ENCODE data around the gene AMPH.
"Not testable (repeated sequence)": the region's sequence is repeated elsewhere in the genome, so short reads cannot be mapped to it uniquely, and the experiment has no call there.

The AMPH gene

DNA sequence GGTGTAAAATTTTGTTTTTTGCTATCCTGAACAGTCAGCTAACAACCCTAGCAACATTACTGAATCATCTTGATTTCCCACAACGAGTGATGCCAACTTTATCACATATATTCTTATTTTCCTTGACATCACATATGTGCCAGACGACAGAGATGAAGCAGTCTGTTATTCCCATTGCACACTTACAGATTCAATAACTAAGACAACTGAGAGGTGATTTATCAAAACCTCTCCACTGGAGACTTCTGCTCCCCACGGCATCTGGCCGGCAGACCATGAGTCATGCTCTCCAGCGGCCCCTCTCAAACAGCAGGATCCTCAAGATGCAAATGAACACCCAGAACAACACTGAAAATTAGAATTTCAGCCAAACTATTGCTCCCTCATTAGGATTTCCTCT lies 57.1 kb downstream of the AMPH start:
- Histone ChIP-seq H3K27me3 (ENCODE audit: control insufficient read depth, insufficient read depth, low read length, poor library complexity, severe bottlenecking) (no peaks in the 10 kb centered on the region), H3K36me3 (ENCODE audit: control insufficient read depth, insufficient read depth, low read length) (no peaks in the 10 kb centered on the region), H3K4me1 (ENCODE audit: control insufficient read depth, insufficient read depth, low read length) (no peaks in the 10 kb centered on the region), H3K27ac (ENCODE audit: insufficient read depth, low read depth, low read length, poor library complexity, severe bottlenecking) (no peak overlapping the region), H3K4me3 (ENCODE audit: insufficient read depth, low read depth, low read length) (no peak overlapping the region), H3K9me3 (ENCODE audit: control insufficient read depth, low read length) (no peaks in the 10 kb centered on the region)
- 65 to 69% methylated on average over 5 of the region's 5 CpGs for WGBS, 2 experiments

DNA sequence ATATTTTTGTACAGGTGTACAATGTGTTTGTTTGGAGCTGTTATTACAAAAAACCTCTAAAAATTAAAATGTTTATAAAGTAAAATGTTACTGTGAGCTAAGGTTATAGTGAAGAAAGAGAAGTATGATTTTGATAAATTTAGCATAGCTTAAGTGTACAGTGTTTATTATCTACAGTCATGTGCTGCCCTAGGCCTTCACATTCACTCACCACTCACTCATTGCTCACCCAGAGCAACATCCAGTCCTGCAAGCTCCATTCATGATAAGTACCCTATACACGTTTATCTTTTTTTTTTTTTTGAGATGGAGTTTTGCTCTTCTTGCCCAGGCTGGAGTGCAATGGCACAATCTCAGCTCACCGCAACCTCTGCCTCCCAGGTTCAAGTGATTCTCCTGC lies 59.6 kb downstream of the AMPH start:
- H3K9me3 ChIP-seq (ENCODE audit: control insufficient read depth, low read length); H3K4me3 ChIP-seq (ENCODE audit: insufficient read depth, low read depth, low read length); H3K27me3 ChIP-seq (ENCODE audit: control insufficient read depth, insufficient read depth, low read length, poor library complexity, severe bottlenecking); H3K4me1 ChIP-seq (ENCODE audit: control insufficient read depth, insufficient read depth, low read length); H3K36me3 ChIP-seq (ENCODE audit: control insufficient read depth, insufficient read depth, low read length); H3K27ac ChIP-seq (ENCODE audit: insufficient read depth, low read depth, low read length, poor library complexity, severe bottlenecking): not testable (repeated sequence)
- 92% methylated on average over 2 of the region's 2 CpGs; no CpG with 5 or more reads in 1 of the 2 experiments for WGBS, 2 experiments

DNA sequence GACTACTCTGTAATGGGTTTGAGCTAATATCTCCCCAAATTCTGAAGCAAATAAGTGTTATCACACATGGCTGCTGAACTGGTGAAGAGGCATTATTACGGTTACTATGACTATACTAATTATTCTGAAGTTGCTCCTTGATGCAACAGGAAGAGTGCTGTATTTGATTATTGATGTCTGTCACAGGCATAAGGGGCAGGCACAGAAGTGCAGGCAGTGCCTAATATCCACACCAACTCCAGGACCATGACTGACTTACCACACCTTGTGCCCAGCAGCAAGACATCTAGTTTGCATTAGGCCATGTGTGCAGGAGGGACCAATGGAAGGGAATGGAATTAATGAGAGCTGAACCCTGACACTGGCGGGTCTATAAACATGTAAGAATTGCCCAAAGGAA lies 62.7 kb downstream of the AMPH start:
- H3K36me3 ChIP-seq (ENCODE audit: control insufficient read depth, insufficient read depth, low read length), result no peaks in the 10 kb centered on the region
- H3K27me3 ChIP-seq (ENCODE audit: control insufficient read depth, insufficient read depth, low read length, poor library complexity, severe bottlenecking), result no peaks in the 10 kb centered on the region
- H3K9me3 ChIP-seq (ENCODE audit: control insufficient read depth, low read length), result no peaks in the 10 kb centered on the region
- H3K4me1 ChIP-seq (ENCODE audit: control insufficient read depth, insufficient read depth, low read length), result no peaks in the 10 kb centered on the region
- WGBS, 2 experiments, result 94% methylated on average over 2 of the region's 2 CpGs
- no peak overlapping the region for H3K4me3 ChIP-seq (ENCODE audit: insufficient read depth, low read depth, low read length)
- no peak overlapping the region for H3K27ac ChIP-seq (ENCODE audit: insufficient read depth, low read depth, low read length, poor library complexity, severe bottlenecking)

DNA sequence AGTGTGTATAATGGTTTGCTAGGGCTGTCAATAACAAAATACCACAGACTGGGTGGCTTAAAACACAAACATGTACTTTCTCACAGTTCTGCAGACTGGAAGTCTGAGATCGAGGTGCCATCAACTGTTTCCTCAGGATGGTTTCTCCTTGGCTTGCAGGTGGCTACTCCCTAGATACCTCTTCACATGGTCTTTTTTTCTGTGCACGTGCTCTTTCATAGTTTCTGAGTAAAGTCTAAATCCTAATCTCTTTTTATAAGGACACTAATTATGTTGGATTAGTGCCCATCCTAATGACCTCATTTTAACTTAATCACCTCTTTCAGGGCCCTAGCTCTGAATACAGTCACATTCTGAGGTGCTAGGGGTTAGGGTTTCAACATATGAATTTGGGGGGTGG lies 65.9 kb downstream of the AMPH start:
- no peak overlapping the region for H3K27ac ChIP-seq (ENCODE audit: insufficient read depth, low read depth, low read length, poor library complexity, severe bottlenecking)
- H3K27me3 ChIP-seq (ENCODE audit: control insufficient read depth, insufficient read depth, low read length, poor library complexity, severe bottlenecking), result no peaks in the 10 kb centered on the region
- H3K4me1 ChIP-seq (ENCODE audit: control insufficient read depth, insufficient read depth, low read length), result no peaks in the 10 kb centered on the region
- no peak overlapping the region for H3K4me3 ChIP-seq (ENCODE audit: insufficient read depth, low read depth, low read length)
- no peaks in the 10 kb centered on the region for H3K36me3 ChIP-seq (ENCODE audit: control insufficient read depth, insufficient read depth, low read length)
- H3K9me3 ChIP-seq (ENCODE audit: control insufficient read depth, low read length), result no peaks in the 10 kb centered on the region
- 95 to 96% methylated on average over 2 of the region's 2 CpGs for WGBS, 2 experiments

DNA sequence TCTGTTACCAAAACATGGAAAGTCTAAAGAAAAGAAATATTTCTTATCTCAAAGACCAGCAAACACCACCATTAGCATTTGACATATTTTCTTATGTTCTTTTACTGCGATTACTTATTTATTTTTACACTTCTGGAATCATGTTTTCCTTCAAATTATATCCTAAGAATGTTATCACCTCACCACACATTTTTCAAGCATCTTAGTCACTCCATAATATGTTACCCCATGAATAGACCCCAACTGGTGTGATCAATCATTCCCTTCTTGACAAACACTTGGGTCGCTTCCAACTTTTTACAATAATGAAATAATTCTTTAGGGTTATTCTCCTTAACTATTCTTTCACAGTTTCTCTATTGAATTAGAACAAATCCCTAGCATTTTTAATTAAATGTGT lies 67.4 kb downstream of the AMPH start:
- Histone ChIP-seq H3K4me3 (ENCODE audit: insufficient read depth, low read depth, low read length) (no peak overlapping the region), H3K9me3 (ENCODE audit: control insufficient read depth, low read length) (no peaks in the 10 kb centered on the region), H3K4me1 (ENCODE audit: control insufficient read depth, insufficient read depth, low read length) (peaks cover 5% of the 10 kb centered on the region), H3K27ac (ENCODE audit: insufficient read depth, low read depth, low read length, poor library complexity, severe bottlenecking) (no peak overlapping the region), H3K27me3 (ENCODE audit: control insufficient read depth, insufficient read depth, low read length, poor library complexity, severe bottlenecking) (no peaks in the 10 kb centered on the region), H3K36me3 (ENCODE audit: control insufficient read depth, insufficient read depth, low read length) (no peaks in the 10 kb centered on the region)
- 89 to 97% methylated on average over 2 of the region's 2 CpGs for WGBS, 2 experiments

DNA sequence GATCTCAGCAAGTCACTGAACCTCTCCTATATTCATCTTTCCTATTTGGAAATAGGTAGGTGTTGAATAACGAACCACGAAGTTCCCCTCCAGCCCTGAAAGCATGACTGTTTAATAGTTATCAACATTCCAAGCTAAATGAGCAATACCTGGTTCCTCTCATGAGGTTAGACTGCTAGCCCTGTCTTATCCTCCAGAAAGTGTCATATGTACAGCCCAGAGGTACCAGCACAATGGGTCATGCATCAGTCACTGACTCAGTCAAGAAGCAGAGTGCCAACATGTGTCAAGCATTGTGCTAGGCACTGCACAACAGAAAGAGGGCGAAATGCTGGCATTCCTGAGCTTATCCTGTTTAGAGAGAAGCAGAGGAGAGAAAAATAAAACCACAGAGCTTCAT lies 70.0 kb downstream of the AMPH start:
- WGBS, 2 experiments, result 96 to 98% methylated on average over 3 of the region's 3 CpGs

DNA sequence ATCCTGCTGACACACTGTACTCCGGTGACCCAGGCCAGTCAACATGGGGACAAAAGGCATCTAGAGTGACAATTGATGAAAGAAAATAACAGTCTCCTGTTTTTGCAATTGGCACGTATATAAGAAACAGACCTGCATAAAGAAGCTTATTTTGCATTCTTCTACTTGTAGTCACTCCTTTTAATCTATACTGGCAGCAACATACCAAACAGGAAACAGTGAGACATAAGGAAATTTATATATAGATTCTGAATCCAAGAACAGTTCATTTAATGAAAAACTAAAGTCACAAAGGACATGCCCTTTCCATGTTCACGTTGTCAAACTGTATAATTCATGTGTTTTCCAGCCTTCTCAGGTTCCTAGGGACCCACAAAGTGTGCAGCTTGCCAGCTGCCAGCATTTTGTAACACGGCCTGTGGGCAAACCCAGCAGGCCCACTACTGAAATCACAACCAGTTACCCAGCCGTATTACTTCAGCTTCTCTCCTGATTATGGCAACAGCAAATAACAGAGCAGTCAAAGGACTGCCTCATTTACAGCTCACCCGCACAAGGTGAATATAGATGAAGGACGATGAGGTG lies 72.3 kb downstream of the AMPH start:
- WGBS, 2 experiments, result 92 to 95% methylated on average over 7 of the region's 7 CpGs
- H3K4me1 ChIP-seq (ENCODE audit: control insufficient read depth, insufficient read depth, low read length), result peaks cover 7% of the 10 kb centered on the region
- no peaks in the 10 kb centered on the region for H3K36me3 ChIP-seq (ENCODE audit: control insufficient read depth, insufficient read depth, low read length)
- no peaks in the 10 kb centered on the region for H3K27me3 ChIP-seq (ENCODE audit: control insufficient read depth, insufficient read depth, low read length, poor library complexity, severe bottlenecking)
- no peak overlapping the region for H3K27ac ChIP-seq (ENCODE audit: insufficient read depth, low read depth, low read length, poor library complexity, severe bottlenecking)
- H3K9me3 ChIP-seq (ENCODE audit: control insufficient read depth, low read length), result no peaks in the 10 kb centered on the region
- H3K4me3 ChIP-seq (ENCODE audit: insufficient read depth, low read depth, low read length), result no peak overlapping the region

More for the DNA sequence above, 70.0 kb downstream of the AMPH start:
- Histone ChIP-seq H3K9me3 (ENCODE audit: control insufficient read depth, low read length) (no peaks in the 10 kb centered on the region), H3K27me3 (ENCODE audit: control insufficient read depth, insufficient read depth, low read length, poor library complexity, severe bottlenecking) (no peaks in the 10 kb centered on the region), H3K36me3 (ENCODE audit: control insufficient read depth, insufficient read depth, low read length) (no peaks in the 10 kb centered on the region), H3K4me1 (ENCODE audit: control insufficient read depth, insufficient read depth, low read length) (peaks cover 7% of the 10 kb centered on the region), H3K27ac (ENCODE audit: insufficient read depth, low read depth, low read length, poor library complexity, severe bottlenecking) (no peak overlapping the region), H3K4me3 (ENCODE audit: insufficient read depth, low read depth, low read length) (no peak overlapping the region)

DNA sequence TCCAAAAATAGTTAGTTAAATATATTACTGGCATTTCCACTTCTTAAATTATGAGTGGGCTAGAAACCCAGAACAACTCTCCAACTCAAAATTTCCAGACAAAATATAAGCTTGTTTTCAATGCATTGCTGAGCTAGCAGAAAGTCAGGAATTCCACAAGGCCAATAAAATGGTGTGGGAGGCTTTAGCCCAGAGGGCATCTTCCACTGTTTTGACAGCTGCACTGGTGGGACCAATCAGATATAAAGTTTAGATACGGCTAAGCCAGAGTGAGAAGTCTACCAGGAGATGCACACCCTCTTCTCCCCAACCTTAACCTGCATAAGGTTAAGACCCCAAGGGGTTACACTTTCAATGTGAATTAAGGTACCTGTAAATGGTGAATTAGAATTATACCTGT lies 76.6 kb downstream of the AMPH start:
- Histone ChIP-seq H3K4me3 (ENCODE audit: insufficient read depth, low read depth, low read length) (no peak overlapping the region), H3K27ac (ENCODE audit: insufficient read depth, low read depth, low read length, poor library complexity, severe bottlenecking) (no peak overlapping the region), H3K27me3 (ENCODE audit: control insufficient read depth, insufficient read depth, low read length, poor library complexity, severe bottlenecking) (no peaks in the 10 kb centered on the region), H3K9me3 (ENCODE audit: control insufficient read depth, low read length) (no peaks in the 10 kb centered on the region), H3K4me1 (ENCODE audit: control insufficient read depth, insufficient read depth, low read length) (peaks cover 7% of the 10 kb centered on the region), H3K36me3 (ENCODE audit: control insufficient read depth, insufficient read depth, low read length) (no peaks in the 10 kb centered on the region)
- WGBS, 2 experiments, result 88 to 100% methylated on average over 1 of the region's 1 CpG

DNA sequence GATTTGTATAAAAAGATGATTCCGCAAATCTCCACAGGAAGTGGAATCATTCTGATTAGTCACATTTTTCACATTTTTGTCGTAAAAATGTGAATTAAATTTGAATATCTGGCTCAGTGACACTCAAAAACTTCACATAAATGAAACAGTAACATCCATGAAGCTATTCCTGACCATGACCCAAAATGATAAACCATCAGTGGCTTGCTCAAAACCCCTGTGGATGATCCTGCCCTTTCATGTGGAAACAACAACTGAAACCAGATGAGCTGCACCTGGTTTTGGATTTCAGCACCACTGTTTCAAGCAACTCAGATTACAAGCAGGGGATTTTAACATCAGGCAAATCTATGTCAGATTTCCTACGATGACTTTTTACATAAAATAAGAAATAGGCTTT lies 80.3 kb downstream of the AMPH start:
- Histone ChIP-seq H3K4me3 (ENCODE audit: insufficient read depth, low read depth, low read length) (no peak overlapping the region), H3K27ac (ENCODE audit: insufficient read depth, low read depth, low read length, poor library complexity, severe bottlenecking) (no peak overlapping the region), H3K9me3 (ENCODE audit: control insufficient read depth, low read length) (no peaks in the 10 kb centered on the region), H3K4me1 (ENCODE audit: control insufficient read depth, insufficient read depth, low read length) (no peaks in the 10 kb centered on the region), H3K36me3 (ENCODE audit: control insufficient read depth, insufficient read depth, low read length) (no peaks in the 10 kb centered on the region), H3K27me3 (ENCODE audit: control insufficient read depth, insufficient read depth, low read length, poor library complexity, severe bottlenecking) (no peaks in the 10 kb centered on the region)
- WGBS, 2 experiments, result 66 to 73% methylated on average over 1 to 3 of the region's 3 CpGs

DNA sequence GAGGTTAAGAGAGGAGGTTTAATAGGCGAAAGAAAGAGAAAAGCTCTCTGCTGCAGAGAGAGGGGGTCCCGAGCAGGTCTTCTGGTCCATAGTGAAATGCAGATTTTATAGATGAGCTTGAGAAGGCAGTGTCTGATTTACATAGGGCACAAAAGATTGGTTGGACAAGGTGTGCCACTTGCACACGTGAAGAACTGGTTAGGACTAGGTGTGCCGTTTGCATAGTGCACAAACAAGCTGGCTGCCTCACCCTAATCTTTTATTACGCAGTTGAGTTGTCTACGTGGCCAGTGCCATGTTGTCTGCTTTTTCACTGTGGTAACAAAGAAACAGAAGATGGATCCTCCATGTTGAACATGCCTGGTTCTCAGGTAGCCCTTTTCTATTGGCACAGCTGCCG lies 82.6 kb downstream of the AMPH start:
- Histone ChIP-seq H3K9me3 (ENCODE audit: control insufficient read depth, low read length) (no peaks in the 10 kb centered on the region), H3K27me3 (ENCODE audit: control insufficient read depth, insufficient read depth, low read length, poor library complexity, severe bottlenecking) (no peaks in the 10 kb centered on the region), H3K4me1 (ENCODE audit: control insufficient read depth, insufficient read depth, low read length) (no peaks in the 10 kb centered on the region), H3K4me3 (ENCODE audit: insufficient read depth, low read depth, low read length) (no peak overlapping the region), H3K36me3 (ENCODE audit: control insufficient read depth, insufficient read depth, low read length) (no peaks in the 10 kb centered on the region), H3K27ac (ENCODE audit: insufficient read depth, low read depth, low read length, poor library complexity, severe bottlenecking) (no peak overlapping the region)
- 94 to 96% methylated on average over 7 of the region's 7 CpGs for WGBS, 2 experiments

DNA sequence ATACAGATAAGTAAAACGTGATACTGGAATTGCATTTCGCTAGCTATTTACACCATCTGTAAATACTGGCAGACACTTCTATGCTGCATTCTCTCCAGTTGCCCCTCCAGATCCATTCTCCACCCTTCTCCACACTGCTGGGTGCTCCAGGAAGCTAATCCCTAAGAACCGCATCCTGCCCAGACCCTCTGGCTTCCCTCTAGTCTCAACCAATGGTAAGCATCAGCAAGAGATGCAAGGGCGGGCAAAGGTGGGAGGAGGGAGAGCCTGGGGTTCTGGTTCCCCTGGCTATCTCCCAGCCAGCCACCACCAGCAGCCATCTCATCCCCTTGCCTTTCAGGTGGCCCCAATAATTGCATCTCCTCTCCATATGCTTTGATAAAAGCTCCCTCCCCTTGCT lies 84.4 kb downstream of the AMPH start:
- Histone ChIP-seq H3K27ac (ENCODE audit: insufficient read depth, low read depth, low read length, poor library complexity, severe bottlenecking) (no peak overlapping the region), H3K36me3 (ENCODE audit: control insufficient read depth, insufficient read depth, low read length) (no peaks in the 10 kb centered on the region), H3K4me1 (ENCODE audit: control insufficient read depth, insufficient read depth, low read length) (no peaks in the 10 kb centered on the region), H3K9me3 (ENCODE audit: control insufficient read depth, low read length) (no peaks in the 10 kb centered on the region), H3K4me3 (ENCODE audit: insufficient read depth, low read depth, low read length) (no peak overlapping the region), H3K27me3 (ENCODE audit: control insufficient read depth, insufficient read depth, low read length, poor library complexity, severe bottlenecking) (no peaks in the 10 kb centered on the region)
- WGBS, 2 experiments, result 80 to 85% methylated on average over 4 of the region's 4 CpGs
